Measurements from ENCODE around the gene UBA1. TPM values are rescaled to one million over a fixed set of nuclear protein-coding genes. Genes with fewer than 3 reads are reported as not detected.

The UBA1 gene
- total and polyA plus RNA-seq, 10 of the 15 experiments (the other 5 are each of a cell fraction or from before 2014, with no cell fraction given): 60.4 to 314 (median 216) TPM

- TF ChIP-seq ZBTB11 (CRISPR knock-in tag; IDR thresholded peaks at IDR 0.05): no peak
- TF ChIP-seq TCF7 (IDR thresholded peaks at IDR 0.05; ENCODE audit: borderline replicate concordance): no peak
- no peak for TF ChIP-seq TCF3 (IDR thresholded peaks at IDR 0.05; ENCODE audit: borderline replicate concordance, insufficient read depth, low read depth, low read length)
- TF ChIP-seq IKZF1 (conservative IDR thresholded peaks at IDR 0.05): no peak
- no peak for TF ChIP-seq BMI1 (IDR thresholded peaks at IDR 0.05; ENCODE audit: borderline replicate concordance)
- no peak for TF ChIP-seq POLR2A (IDR thresholded peaks at IDR 0.05; ENCODE audit: low read depth, low read length)
- TF ChIP-seq EGR1 (IDR thresholded peaks at IDR 0.05; ENCODE audit: borderline replicate concordance in 1 of 2, low read depth in 2 of 2, low read length in 2 of 2): no peak
Observed at GRCh38 chrX:47160781-47161180, 32.8 kb upstream of the UBA1 start (continued).

GRCh38 chrX:47162927-47163583 lies 30.6 kb upstream of the UBA1 start:
- Histone ChIP-seq H3K79me2 (ENCODE audit: control insufficient read depth, insufficient read depth, low read length) (peaks cover 2% of the 10 kb centered on the region), H3K9me3 (replicated peaks; ENCODE audit: control insufficient read depth, insufficient read depth, low read length) (no peaks in the 10 kb centered on the region; the same call in 2 of the 3 replicates), H3K4me1 (ENCODE audit: control insufficient read depth, insufficient read depth, low read length) (no peaks in the 10 kb centered on the region), H3K27ac (ENCODE audit: control insufficient read depth, insufficient read depth) (no peak overlapping the region), H3K36me3 (ENCODE audit: control insufficient read depth in 2 of 2, insufficient read depth in 2 of 2, low read length in 1 of 2) (no peaks in the 10 kb centered on the region; a peak in 1 of 4 replicates), H3K4me2 (ENCODE audit: control insufficient read depth, insufficient read depth) (no peak overlapping the region), H3K4me3 (no peak overlapping the region), H4K20me1 (ENCODE audit: control insufficient read depth, insufficient read depth) (no peaks in the 10 kb centered on the region), H3K27me3 (replicated peaks in 1 of 2; ENCODE audit: control insufficient read depth in 2 of 2, insufficient read depth in 2 of 2, low read length in 1 of 2) (no peaks in the 10 kb centered on the region), H2AFZ (ENCODE audit: control insufficient read depth, low read depth, low read length) (no peak overlapping the region), H3K9ac (ENCODE audit: control insufficient read depth, insufficient read depth, low read length) (no peak overlapping the region)
- in situ Hi-C loops (cut with MboI): no loop called here
- ChIA-PET POLR2A (no interaction called here), CTCF (no interaction called here), SMC1A (ENCODE audit: uncharacterized antibody, unreplicated experiment) (no interaction called here), RAD21 (ENCODE audit: unreplicated experiment) (no interaction called here)
- no peak for DNase-seq (ENCODE audit: low read depth, low spot score)
- BruUV-seq (replicated peaks): no TSS peak
- no peak for ATAC-seq
- FAIRE-seq: no peak
- 90% methylated on average over 5 of the region's 5 CpGs for WGBS (ENCODE audit: insufficient coverage, insufficient replicate concordance, low lambda C conversion rate, missing lambda C conversion rate)
- intact Hi-C loops (cut with micrococcal nuclease; ENCODE audit: unreplicated experiment): no loop called here
- TF ChIP-seq NFXL1 (IDR thresholded peaks at IDR 0.05; ENCODE audit: borderline replicate concordance): no peak
- TF ChIP-seq TAF1 (IDR thresholded peaks at IDR 0.05; ENCODE audit: borderline replicate concordance, low read depth, low read length): no peak
- no peak for TF ChIP-seq FOS (IDR thresholded peaks at IDR 0.05; ENCODE audit: borderline replicate concordance, extremely low read depth, insufficient read length)
- TF ChIP-seq CTCF (IDR thresholded peaks at IDR 0.05 in 2 of 3, conservative IDR thresholded peaks at IDR 0.05 in 1 of 3; ENCODE audit: control insufficient read depth in 2 of 3, extremely low read depth in 1 of 3, insufficient read depth in 1 of 3, low read depth in 3 of 3, low read length in 3 of 3): no peak
- TF ChIP-seq SREBF2 (IDR thresholded peaks at IDR 0.05; ENCODE audit: low read length): no peak
- no peak for TF ChIP-seq ZBED1 (IDR thresholded peaks at IDR 0.05; ENCODE audit: borderline replicate concordance)
- no peak for TF ChIP-seq ZZZ3 (IDR thresholded peaks at IDR 0.05; ENCODE audit: control insufficient read depth, insufficient read length, low read depth)
- TF ChIP-seq SUZ12 (IDR thresholded peaks at IDR 0.05; ENCODE audit: unreplicated experiment): no peak

Measured in GM12878 (cell line).